HG03060 (cell line): Measurements from ENCODE around the gene SLC45A1.

Experiments used
- ATAC-seq: cut with Tn5 transposase; IDR thresholded peaks from one replicate; pipeline ENCODE4 v1.9.1; 2021; ENCODE audit warnings: low read depth, moderate number of reproducible peaks; ENCODE audit not compliant: unreplicated experiment

The SLC45A1 gene

DNA sequence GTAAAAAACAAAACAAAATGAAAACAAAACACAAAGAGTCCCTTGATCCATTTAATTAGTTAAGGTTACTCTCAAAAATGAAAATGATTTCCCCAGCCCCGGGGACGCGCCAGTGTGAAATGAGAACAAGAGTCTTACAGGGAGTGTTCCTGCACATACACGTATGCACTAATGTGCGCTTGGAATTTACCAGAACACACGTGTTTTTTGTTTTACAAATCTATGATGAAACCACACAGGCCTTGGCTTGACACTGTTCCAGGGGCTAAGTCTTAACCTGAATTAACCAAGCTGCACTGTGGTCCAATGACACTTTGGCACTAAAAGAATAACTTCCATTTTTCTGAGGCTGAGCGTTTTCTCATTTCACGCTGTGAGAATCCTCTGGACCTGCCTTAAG lies 63.7 kb downstream of the SLC45A1 start:
- no peak for ATAC-seq

DNA sequence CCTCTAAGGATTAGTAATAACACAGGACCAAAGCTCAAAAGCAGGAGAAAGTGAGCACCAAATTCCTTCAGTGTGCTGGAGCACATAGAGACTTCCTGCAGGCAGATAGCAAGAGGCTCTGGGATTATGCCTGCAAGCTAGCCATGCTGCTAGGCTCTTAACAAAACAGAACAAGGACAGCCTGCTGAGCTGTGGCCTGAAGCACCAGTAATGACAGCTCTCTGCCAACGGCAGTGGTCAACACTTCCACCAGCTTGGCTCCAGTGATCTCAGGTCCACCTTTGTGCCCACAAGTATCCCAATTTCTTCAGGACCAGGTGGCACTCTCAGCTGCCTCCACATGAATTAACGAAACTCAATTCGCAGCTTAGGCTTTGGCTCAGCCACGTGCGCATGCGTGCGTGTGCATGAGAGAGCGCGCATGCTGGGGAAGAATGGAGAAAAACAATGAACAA lies 64.2 kb downstream of the SLC45A1 start:
- ATAC-seq: no peak

DNA sequence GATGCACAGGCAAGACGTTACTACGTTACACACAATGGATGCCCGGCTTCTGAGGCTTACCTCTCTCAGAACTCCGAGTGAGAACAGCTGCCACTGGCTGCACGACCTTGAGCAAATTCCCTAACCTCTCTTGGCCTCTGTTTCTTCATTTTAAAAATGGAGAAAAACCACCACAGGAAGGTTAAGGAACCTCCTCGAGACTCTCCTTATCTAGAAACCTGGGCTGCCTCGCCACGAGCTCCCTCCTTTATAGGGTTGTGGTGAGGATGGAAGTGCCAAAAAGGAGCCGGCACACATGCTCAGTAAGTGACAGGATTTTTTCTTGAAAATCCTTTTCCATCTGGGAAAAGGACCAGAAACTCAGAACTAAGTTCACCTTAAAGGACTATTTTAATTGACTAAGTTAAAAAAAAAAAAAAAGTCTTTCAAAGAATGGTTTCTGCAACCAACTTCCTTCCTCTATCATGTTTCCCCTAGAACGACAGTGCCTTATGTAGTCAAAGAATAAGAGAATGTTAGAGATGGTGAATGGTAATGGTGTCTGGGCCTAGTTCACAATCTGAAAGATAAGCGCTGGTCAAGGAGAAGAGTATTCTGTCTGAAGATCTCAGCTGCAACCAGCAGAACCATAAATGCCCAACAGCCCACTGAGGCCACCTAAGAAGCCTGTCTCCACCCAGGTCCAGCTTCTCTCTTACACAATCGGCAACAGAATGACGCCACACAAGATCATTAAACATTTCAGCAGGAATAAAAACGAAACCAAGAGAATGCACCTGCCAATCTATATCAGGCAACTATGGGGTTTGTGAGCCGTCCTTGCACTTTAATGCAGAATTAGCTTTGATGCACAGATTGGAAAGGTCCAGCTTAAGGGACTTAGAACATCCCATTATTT lies 64.9 kb downstream of the SLC45A1 start:
- no peak for ATAC-seq

DNA sequence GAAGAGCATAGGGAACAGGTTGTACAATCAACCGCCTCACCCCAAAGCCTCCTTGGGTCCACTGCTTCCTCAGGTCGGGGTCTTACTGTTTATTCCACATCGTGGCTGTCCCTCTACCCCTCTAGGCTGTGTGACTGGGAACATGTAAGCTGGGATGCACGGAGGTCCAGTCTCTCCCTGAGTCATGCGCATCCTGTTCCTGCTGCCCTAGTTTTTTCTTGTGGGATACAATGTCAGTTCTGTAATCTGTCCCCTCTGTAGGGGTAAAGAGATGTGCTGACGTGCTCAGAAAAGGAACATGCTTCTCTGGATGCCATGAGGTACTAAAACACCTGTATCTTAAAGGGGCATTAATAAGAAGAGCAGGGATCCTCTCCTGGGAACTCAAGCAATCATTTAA lies 66.2 kb downstream of the SLC45A1 start:
- ATAC-seq: no peak

DNA sequence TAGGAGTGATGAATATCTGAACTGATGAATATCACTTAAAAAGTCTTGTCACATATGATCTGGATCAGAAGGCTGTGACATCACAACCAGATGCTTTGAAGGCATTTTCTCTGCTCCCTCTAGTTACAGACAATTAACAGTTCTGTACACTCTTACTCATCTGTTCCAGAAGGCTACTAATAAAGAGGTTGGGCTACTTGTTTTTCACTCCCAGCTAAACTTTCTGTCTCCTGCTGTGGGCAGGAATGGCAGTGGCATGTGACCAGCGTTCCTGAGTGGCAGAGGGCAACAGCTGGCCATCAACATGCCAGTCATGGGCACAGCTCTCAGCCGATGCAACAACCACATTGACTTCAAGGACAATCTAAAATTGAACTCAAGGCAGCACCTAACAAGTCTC lies 66.7 kb downstream of the SLC45A1 start:
- ATAC-seq: no peak

DNA sequence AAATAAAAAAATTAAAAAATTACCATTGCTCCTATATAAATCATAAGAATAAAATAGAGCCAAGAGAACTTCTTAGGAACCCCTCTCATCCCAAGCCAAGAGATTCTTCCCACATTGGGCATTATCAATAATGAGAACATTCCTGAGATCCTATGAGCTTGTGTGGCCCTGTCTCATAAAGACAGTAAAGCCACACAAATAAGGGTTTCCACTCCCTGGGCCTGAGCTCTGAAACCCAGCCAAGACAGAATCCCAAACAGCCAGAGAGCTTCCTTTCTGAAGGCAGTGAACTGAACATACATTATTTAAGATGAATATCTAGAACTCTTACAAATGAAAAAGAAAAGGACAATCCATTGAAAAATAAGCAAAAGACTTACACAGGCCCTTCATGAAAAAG lies 68.3 kb downstream of the SLC45A1 start:
- no peak for ATAC-seq

DNA sequence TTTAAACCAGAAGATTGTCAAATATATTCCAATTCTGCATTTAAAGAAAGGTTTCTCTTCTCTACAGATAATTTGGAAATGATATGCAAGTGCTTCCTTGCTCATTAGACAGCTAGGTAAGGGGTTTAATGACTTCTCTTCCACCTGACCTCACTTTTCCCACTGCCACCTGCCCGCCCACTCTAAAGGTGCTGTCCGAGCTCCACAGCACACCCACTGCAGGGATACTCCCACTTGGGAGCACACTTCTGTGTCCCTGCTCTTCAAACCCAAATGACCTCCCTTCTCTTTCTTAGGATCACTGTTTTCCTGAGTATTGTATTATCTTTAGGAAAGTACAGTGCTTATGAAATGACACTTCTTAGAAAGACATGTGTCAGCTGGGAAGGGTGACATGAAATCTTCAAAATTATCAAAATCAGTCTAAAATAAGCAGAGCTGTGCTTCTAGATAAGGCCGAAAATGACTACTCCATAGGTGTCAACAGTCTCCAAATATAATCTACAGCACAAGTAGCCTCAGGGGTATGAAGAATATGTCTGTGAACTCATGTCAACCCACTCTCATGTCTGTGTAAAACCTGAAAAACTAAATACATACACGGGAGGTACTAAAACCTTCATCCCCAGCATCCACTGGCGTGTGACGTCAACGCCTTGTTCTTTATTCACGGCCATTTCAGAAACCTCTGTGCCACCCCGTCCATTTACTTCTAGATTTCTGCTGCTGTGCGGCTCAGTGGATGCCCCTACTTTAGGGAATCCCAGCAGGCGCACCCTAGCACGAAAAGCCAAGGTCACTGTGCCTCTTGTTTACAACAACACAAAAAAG lies 71.0 kb downstream of the SLC45A1 start:
- ATAC-seq: no peak

DNA sequence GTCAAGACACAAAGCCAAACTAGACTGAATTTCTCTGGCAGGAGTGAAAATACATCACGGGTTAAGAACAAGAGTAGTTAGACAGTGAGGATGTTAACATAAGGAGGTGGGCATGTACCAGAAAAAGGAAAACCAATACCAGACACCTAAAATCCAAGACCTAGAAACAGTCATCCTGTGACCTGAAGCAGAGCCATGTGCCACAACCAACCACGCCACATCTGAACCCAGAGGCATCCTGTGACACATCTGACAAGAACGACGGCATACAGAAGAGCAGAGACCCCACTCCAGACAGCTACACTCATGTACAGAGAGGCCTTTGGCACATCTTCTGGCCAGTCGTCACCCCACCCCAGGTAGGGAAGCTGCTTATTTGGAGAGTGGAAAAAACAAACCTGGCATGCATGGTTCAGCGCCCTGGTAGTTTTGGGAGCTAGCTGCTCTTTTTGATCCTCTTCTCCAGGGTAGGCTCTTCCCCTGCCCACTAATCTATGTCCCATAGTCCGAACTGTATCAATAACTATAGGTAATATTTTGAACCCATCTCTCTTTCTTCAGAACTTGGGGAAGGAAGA lies 72.1 kb downstream of the SLC45A1 start:
- ATAC-seq: no peak

DNA sequence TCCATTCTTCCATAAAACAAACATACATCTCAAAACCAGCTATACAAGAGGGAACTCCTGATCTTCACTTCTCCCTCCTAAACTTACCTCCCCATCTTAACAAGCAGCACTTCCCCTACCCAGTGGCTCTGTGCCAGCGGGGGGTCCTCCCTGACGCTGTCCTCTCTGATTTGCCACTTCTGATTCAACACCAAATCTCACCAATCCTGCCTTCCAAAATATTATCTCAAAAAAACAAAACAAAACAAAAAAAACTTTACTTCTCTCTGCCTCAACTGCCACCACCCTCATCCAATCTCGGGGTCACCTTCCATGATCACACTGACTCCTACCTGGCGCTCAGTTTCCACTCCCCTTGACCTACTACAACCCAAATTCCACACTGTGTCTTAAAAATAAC lies 72.8 kb downstream of the SLC45A1 start:
- no peak for ATAC-seq

DNA sequence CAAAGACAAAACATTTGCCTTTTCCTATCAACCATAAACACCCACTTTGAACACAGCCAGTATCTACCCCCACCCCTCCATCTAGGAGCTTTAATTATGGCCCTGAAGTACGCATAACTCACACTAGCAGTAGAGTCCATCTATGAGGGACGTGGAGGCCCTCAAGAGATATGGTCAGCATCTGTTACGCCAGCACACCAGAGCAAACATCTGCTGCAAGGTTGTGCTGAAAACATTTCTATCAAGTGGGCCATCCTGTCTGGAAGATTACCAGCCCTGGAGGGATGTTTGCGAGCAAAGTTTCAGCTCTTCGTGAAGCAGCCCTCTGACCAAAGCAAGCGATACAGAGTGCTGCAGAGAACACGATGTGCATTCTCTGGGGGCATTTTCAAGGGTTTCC lies 74.6 kb downstream of the SLC45A1 start:
- ATAC-seq: no peak
